DMS153 treated with DMSO at 0.1 percent for 48 hours (cell line): ENCODE measurements around the gene GIPC3.
A peak's percentile ranks its signal among the peaks of the same experiment; 100 is the strongest.
"Not testable (repeated sequence)": the region's sequence is repeated elsewhere in the genome, so short reads cannot be mapped to it uniquely, and the experiment has no call there.

Experiments
- DNase-seq: peaks from one replicate; lab custom pipeline; 2025; ENCODE audit not compliant: unreplicated experiment; lab: John Stamatoyannopoulos, UW

The GIPC3 gene

DNA sequence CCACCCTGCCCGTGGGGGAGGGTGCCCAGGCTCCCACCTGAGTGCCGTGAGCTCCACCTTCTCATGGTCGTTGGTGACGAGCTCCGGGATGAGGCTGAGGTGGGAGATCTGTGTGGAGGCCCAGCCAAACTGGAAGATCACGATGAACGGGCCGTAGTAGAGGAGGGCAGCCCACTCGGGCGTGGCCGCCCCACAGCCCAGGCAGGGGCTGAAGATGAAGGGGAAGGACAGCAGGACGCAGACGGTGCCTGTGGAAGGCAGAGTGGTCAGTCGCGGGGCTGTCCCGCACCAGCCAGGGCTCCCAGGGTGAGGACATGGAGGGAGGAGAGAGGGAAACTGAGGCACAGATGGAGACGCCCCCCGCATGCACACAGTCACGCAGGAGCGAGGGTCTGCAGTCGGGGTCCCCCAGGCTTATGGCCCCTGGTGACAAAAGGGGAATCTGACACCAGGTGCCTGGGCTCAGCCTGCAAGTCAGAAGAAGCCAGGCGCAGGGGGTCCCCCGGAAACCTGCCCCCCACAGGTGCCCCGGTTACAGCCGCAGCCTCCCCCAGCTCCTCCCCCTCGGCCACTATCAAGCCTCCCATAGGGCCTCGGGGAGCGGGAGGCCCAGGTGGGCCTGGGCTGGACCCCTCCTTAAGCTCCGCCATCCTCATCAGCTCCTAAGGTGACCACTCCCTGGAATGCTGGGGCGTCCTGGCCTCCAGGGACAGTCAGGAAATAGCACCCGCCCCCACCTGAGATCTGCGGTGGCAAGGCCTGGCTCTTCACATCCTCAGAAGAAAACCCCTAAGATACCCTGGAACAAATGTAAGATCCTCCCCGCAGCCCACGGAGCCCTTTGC is 34.1 kb upstream of the GIPC3 start:
- DNase-seq, result no peak

DNA sequence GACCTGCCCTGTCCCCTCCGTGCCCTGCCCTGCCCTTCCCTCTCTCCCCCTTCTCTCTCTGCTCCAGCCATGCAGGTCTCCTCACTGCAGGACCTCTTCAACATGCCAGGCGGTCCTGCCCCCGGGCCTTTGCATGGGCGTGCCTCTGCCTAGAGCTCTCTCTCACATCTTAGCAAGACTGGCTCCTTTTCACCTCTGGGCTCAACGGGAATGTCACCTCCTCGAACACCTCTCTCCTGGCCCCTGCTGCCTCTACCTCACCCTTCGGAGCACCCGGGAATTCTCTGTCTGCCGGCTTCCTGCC is 33.5 kb upstream of the GIPC3 start:
- DNase-seq, result no peak

DNA sequence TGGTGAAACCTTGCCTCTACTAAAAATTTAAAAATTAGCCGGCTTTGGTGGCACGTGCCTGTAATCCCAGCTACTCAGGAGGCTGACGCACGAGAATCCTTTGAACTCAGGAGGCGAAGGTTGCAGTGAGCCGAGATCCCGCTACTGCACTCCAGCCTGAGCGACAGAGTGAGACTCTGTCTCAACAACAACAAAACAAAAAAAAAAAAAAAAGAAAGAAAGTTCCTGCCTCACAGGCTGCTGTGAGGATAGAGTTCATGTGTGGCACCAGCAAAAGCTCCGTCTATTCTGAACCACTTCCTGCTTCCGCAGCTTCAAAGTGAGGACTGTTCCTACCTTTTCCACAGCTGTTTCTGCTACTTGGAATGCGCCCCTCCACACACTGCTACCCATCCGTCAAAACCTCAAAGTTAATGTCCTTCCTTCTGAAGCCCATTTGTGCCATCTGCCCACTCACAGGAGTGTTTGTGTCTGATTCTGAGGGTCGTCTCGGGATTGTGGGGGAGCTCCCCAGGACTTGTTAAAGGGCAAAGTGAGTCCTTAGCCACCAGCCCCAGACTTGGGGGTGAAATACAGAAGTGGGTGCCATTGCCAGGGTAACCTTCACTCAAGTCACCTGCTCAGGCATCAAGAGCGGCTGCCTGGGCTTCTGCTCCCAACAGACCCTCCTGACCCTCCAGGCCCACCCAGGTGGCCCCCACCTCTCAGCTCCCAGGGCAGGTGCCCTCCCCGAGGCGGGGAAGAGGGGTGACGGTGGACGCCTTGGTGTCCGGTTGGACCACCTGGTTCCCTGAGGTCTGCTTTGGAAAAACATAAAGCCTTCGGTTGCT is 30.8 kb upstream of the GIPC3 start:
- DNase-seq, result no peak

GRCh38 chr19:3555653-3556422 is 29.4 kb upstream of the GIPC3 start:
- no peak for DNase-seq

- DNase-seq, result no peak
These were observed 28.8 kb upstream of the GIPC3 start for GRCh38 chr19:3556423-3556977.

- no peak for DNase-seq
These were observed 28.3 kb upstream of the GIPC3 start for GRCh38 chr19:3556978-3557460.

DNA sequence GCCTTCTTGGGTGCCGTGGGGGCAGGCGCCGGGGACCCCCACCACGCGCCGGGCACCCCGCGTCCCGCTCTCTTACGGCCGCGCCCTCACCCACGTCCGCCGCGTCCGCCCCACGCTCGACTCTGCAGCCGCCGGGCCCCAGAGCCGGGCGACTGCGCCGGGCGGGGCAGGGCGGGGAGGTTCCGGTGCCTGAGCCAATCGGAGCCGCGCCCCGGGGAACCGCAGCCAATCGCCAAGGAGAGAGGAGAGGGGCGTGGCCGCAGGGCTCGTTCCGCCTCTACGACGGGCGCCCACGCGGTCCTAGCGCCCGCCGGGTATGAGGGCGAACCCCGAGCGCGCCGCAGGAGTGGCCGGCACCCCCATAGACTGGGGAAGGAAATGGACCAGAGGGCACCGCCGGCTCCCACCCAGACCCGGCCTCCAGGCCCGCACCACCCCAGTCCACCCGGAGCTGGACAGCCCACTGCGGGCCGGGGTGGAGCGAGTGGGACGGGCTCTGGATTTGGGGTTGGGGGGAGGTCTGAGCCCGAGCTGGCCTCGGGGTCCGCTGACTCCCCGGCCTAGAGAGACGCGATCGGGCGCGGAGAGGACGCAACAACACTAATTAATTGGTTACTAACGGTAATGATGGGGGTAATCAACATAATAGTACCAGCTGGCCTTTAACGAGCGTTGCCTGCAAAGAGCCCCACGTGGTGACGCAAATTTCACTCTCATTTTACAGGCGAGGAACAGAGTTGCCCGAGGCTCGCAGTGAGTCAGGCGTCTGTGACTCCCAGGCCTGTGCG is 27.6 kb upstream of the GIPC3 start, which contains the start of gene MFSD12:
MFSD12 (minus strand) TSS at position 126 of the 788 bp plus-strand sequence. CDS start 183 bp downstream, outside the sequence.
- peak; percentile 66 for DNase-seq

GRCh38 chr19:3563709-3564524 is 21.4 kb upstream of the GIPC3 start:
- DNase-seq, result no peak

- DNase-seq, result no peak
These were observed 20.1 kb upstream of the GIPC3 start for GRCh38 chr19:3565139-3565538.

GRCh38 chr19:3570042-3570441 is 15.2 kb upstream of the GIPC3 start:
- DNase-seq, result not testable (repeated sequence)

- no peak for DNase-seq
These were observed 14.7 kb upstream of the GIPC3 start for GRCh38 chr19:3570606-3571011.

GRCh38 chr19:3572132-3572854 is 13.0 kb upstream of the GIPC3 start:
- DNase-seq, result peak; percentile 98

GRCh38 chr19:3572855-3573161 is 12.5 kb upstream of the GIPC3 start, which contains the start of gene HMG20B:
HMG20B (plus strand) TSS chr19:3572944; CDS start chr19:3573310, 366 bp downstream.
- DNase-seq, result no peak

DNA sequence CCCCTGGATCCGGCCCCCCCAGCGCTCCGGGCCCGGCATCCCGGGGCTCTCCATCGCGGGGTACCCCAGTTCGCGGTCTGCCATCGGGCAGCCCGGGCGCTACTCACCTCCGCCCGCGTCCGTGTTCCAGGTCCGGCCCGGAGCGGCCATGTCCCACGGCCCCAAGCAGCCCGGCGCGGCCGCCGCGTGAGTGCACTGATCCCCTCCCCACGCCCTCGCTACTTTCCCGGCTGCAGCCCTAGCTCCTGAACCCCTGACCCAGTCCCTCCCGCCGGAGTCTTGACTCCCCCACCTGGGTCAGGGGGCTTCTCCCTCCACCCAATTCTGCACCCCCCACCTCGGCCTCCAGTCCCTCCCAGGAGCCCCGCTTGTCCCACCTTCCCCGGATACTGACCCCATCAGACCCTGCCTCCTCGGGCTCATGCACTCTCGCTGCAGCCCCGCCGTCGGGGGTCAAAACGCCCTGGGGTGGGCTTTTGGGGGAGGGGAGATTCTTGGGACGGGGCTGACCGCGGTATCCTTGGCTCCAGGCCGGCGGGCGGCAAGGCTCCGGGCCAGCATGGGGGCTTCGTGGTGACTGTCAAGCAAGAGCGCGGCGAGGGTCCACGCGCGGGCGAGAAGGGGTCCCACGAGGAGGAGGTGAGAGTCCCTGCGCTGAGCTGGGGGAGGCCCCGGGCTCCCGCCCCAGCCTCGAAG is 12.0 kb upstream of the GIPC3 start:
- DNase-seq, result no peak

GRCh38 chr19:3573858-3574637 is 11.2 kb upstream of the GIPC3 start:
- DNase-seq, result peak; percentile 74

GRCh38 chr19:3575260-3575741 is 10.0 kb upstream of the GIPC3 start:
- no peak for DNase-seq
